Jurkat, Clone E6-1 (cell line): ENCODE results near the gene SNX25.
"Not testable (repeated sequence)": the region's sequence is repeated elsewhere in the genome, so short reads cannot be mapped to it uniquely, and the experiment has no call there.

Source experiments
- DNase-seq: peaks from one replicate; pipeline ENCODE4 v3.0.0-alpha.2; 2011; ENCODE audit warnings: low read depth, low spot score
- H3K4me3 ChIP-seq: 2 replicates; pipeline ENCODE4 v1.5.1; 2011; ENCODE audit warnings: mild to moderate bottlenecking, low read length, control low read depth, moderate library complexity

SNX25 gene

GRCh38 chr4:185323606-185324005 lies 114.2 kb downstream of the SNX25 start:
- no peak for DNase-seq

DNA sequence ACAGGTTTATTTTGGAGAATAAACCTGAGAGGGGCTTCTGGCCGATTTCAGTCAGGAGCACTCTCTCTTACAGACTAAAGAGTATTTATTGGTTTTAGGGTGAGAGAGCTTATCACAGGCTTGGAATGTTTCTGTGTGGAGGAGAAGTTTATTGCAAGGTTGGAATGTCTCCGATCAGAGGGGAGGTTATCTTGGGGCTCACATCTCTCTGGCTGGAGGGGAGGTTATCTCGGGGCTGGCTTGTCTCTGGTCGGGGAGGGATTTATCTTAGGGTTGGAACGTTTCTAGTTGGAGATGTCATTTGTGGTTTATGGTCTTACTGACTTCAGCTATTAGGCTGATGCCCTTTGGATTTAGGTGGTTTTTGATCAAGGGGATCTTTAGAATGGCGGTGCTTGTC lies 115.0 kb downstream of the SNX25 start:
- not testable (repeated sequence) for DNase-seq

More at GRCh38 chr4:185323606-185324005, 114.2 kb downstream of the SNX25 start:
- no peak overlapping the region for H3K4me3 ChIP-seq

GRCh38 chr4:185325721-185326120 lies 116.3 kb downstream of the SNX25 start:
- not testable (repeated sequence) for H3K4me3 ChIP-seq

More for the DNA sequence above, 115.0 kb downstream of the SNX25 start:
- not testable (repeated sequence) for H3K4me3 ChIP-seq

GRCh38 chr4:185328586-185328985 lies 119.2 kb downstream of the SNX25 start:
- no peak for DNase-seq
- H3K4me3 ChIP-seq: no peak overlapping the region

More at GRCh38 chr4:185325721-185326120, 116.3 kb downstream of the SNX25 start:
- not testable (repeated sequence) for DNase-seq

GRCh38 chr4:185329879-185330510 lies 120.6 kb downstream of the SNX25 start:
- not testable (repeated sequence) for DNase-seq, H3K4me3 ChIP-seq

DNA sequence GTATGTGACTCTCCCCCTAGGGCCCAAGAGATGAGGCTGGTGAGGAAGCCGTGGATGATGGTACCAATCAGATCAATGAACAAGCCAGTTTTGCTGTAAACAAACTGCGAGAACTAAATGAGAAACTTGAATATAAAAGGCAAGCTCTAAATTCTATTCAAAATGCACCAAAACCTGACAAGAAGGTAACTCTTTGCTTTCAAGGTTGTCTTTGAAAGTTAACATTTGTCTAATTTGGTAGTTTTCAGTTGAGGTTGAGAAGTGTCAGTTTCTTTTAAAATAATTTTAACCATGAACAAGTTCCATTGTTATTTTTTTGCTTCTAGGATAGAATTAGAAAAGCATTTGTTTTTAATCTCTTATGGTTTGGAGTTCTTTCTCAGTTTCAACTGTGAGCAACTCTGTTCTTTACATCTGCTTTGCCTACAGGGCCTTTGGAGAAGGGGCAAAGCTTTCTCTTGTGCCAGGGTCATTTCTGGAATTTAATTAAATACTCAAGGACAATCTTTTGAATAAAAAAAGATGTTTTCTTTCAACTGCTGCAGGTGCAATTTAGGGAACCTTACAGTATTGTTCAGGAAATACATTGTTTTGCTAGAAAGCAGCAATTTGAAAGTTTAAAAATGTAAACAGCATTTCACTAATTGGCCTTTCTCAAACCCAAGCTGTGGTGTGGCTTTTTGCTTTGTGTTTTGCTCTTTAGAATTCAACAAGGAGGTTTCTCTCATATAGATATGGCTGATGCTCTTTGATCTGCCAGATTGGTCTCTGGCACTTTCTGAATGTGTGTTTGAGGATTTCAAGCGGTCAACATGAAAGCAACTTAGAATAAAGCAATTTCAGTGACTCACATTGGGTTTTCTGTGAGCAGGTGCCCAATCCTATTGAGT lies 123.4 kb downstream of the SNX25 start:
- H3K4me3 ChIP-seq: no peak overlapping the region
- DNase-seq: no peak

GRCh38 chr4:185334326-185334725 lies 124.9 kb downstream of the SNX25 start:
- no peak overlapping the region for H3K4me3 ChIP-seq
- no peak for DNase-seq

GRCh38 chr4:185335579-185335978 lies 126.2 kb downstream of the SNX25 start:
- DNase-seq: no peak
- no peak overlapping the region for H3K4me3 ChIP-seq

GRCh38 chr4:185339941-185340340 lies 130.5 kb downstream of the SNX25 start:
- peak; percentile 11 for DNase-seq
- no peak overlapping the region for H3K4me3 ChIP-seq

DNA sequence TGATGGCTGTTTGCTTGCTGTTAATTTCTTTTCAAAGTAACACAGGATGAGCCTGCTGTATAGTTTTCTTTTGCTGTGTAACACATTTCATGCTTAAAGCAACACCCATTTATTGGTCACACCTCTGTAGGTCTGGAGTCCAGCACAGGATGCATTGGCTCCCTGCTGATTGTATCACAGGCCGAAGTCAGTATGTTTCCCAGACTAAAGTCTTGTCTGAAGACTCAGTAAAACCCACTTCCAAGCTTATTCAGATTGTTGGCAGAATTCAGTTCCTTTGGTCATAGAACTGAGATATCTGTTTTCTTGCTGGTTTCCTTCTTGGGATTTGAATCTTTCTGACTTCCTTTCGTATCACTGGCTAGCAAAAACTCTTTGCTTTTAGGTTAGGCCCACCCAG lies 132.0 kb downstream of the SNX25 start:
- no peak overlapping the region for H3K4me3 ChIP-seq
- DNase-seq: no peak

DNA sequence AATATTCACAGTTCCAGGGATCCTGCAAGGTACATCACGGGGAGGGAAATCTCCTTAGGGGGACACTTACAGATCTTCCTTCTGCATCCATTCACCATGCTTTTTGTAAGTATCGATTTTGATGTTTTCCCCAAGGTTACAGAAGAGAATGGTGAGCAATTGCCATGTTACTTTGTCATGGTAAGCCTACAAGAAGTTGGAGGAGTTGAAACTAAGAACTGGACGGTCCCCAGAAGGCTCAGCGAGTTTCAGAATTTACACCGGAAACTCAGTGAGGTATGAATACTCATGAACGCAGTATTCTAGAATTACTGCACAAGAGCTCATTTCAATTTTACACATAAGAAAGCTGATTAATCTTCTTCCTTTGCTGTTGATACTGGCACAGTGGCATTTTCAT lies 132.4 kb downstream of the SNX25 start:
- H3K4me3 ChIP-seq: no peak overlapping the region
- DNase-seq: no peak

- DNase-seq: no peak
These were observed 134.6 kb downstream of the SNX25 start for GRCh38 chr4:185343726-185344581.

GRCh38 chr4:185344743-185345538 lies 135.5 kb downstream of the SNX25 start:
- no peak overlapping the region for H3K4me3 ChIP-seq
- no peak for DNase-seq

More at GRCh38 chr4:185343726-185344581, 134.6 kb downstream of the SNX25 start:
- no peak overlapping the region for H3K4me3 ChIP-seq

- DNase-seq: no peak
- no peak overlapping the region for H3K4me3 ChIP-seq
These were observed 137.7 kb downstream of the SNX25 start for GRCh38 chr4:185346975-185347601.

- no peak for DNase-seq
- no peak overlapping the region for H3K4me3 ChIP-seq
These were observed 142.3 kb downstream of the SNX25 start for GRCh38 chr4:185351691-185352090.

DNA sequence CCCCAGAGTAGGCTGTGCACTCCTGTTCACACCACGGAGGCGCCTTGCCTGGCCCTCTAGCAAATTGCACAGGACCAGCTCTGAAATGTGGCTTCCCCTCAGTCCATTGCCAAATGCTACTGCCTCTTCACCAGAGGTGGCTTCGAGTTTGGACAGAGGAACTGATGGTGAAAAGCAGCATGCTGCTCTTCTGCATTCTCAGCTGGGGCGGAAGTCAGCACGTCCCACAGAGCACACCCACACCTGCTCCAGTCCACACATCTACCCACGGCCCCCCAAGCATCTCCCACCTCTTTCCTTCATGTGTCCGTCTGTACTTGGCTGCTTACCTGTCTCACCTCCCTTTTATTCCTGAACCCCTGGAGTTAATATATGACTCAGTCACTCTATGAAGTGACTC lies 142.8 kb downstream of the SNX25 start:
- no peak overlapping the region for H3K4me3 ChIP-seq
- no peak for DNase-seq

DNA sequence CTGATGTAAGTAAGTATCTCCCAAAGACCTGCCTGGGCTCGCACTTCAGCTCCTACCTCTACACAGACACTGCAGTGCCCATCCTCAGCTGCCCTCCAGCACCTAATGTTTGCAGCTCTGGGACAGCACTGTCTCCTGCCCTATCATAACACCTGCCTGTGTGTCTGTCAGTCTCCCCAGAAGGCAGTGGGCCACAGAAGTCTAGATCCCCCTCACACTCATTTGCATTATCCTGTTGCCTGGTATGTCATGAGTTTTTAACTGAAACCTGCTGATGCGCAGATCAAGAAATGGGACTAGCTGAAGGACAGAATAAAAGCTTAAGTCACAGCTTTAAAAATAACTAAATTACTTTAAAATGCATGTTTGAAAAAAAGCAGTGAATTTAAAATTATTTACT lies 143.3 kb downstream of the SNX25 start:
- DNase-seq: no peak
- no peak overlapping the region for H3K4me3 ChIP-seq

- no peak for DNase-seq
- H3K4me3 ChIP-seq: no peak overlapping the region
These were observed 147.8 kb downstream of the SNX25 start for GRCh38 chr4:185357211-185357610.
